ENCODE data around the gene ARID2. TPM values are rescaled to one million over a fixed set of nuclear protein-coding genes. Genes with fewer than 3 reads are reported as not detected.

The ARID2 gene
- total and polyA plus RNA-seq, 2 of the 4 experiments (the other 2 are of a cell fraction) = 5.4 to 28.1 TPM

- dilution Hi-C loops (cut with HindIII; ENCODE audit: low sequenced_read_pairs, unreplicated experiment) = no loop called here
- no peak overlapping the region for H4K5ac ChIP-seq (ENCODE audit: low read depth, low read length)
- no peak overlapping the region for H4K8ac ChIP-seq (ENCODE audit: low read depth in 2 of 2, low read length in 2 of 2)
- in situ Hi-C loops (cut with MboI; ENCODE audit: low sequenced_read_pairs) = no loop called here
- intact Hi-C loops (cut with micrococcal nuclease) = no loop called here
- no peak overlapping the region for H3K18ac ChIP-seq (ENCODE audit: low read depth, low read length)
- H2AFZ ChIP-seq (replicated peaks; ENCODE audit: low read length, poor library complexity) = no peak overlapping the region
- ChIA-PET CTCF (no interaction called here), POLR2A (ENCODE audit: unreplicated experiment) (no interaction called here)
- no peak overlapping the region for H2BK15ac ChIP-seq (ENCODE audit: low read depth, low read length)
- WGBS, 2 experiments (ENCODE audit: extremely low coverage in 2 of 2, insufficient read length in 1 of 2) = no CpG with 5 or more reads among the region's 1 CpG
- no peak overlapping the region for H2BK120ac ChIP-seq (ENCODE audit: low read depth, low read length)
- no peaks in the 10 kb centered on the region; the same call in 1 of the 2 replicates for H3K9me1 ChIP-seq (ENCODE audit: insufficient read depth, low read length)
- BruUV-seq (replicated peaks) = no TSS peak
- H3K79me1 ChIP-seq (ENCODE audit: low read depth in 1 of 2, low read length in 2 of 2) = 0 out of 4 replicates have a peak, but pooled peaks cover 2 to 8% of the 10 kb centered on the region in 2 experiments
- H3K27ac ChIP-seq (ENCODE audit: insufficient read depth, low read length) = no peak overlapping the region
- H3K36me3 ChIP-seq (ENCODE audit: control insufficient read depth, insufficient read depth, low read length) = peaks cover 12% of the 10 kb centered on the region
- H3K56ac ChIP-seq (ENCODE audit: extremely low read depth, insufficient read depth, low read length) = no peak overlapping the region
- DNase-seq (no peak), ATAC-seq (ENCODE audit: low read depth) (no peak)
- H3K4me3 ChIP-seq (ENCODE audit: insufficient read depth, low read depth, low read length) = no peak overlapping the region
- H3K4ac ChIP-seq (ENCODE audit: low read depth, low read length) = no peak overlapping the region
- no peak overlapping the region for H3K4me2 ChIP-seq (ENCODE audit: low read depth, low read length)
- H3K27me3 ChIP-seq (ENCODE audit: control insufficient read depth, insufficient read depth, low read length) = no peaks in the 10 kb centered on the region
- H3K9me3 ChIP-seq (ENCODE audit: control insufficient read depth, insufficient read depth, low read length) = no peaks in the 10 kb centered on the region
- H3K4me1 ChIP-seq (ENCODE audit: control insufficient read depth, insufficient read depth, low read length) = no peaks in the 10 kb centered on the region
- H2BK20ac ChIP-seq (ENCODE audit: low read depth, low read length) = no peak overlapping the region
- H3K14ac ChIP-seq (replicated peaks; ENCODE audit: low read depth, low read length) = no peak overlapping the region
- no peak overlapping the region for H2BK5ac ChIP-seq (ENCODE audit: low read depth, low read length, poor library complexity, severe bottlenecking)
- H2AK5ac ChIP-seq (ENCODE audit: low read depth, low read length) = no peak overlapping the region
- no peaks in the 10 kb centered on the region for H4K20me1 ChIP-seq (ENCODE audit: insufficient read depth, low read length)
- no peak overlapping the region for H3K23ac ChIP-seq (ENCODE audit: low read depth, low read length)
- H4K91ac ChIP-seq (ENCODE audit: insufficient read depth, low read depth, low read length) = no peak overlapping the region
- H2AK9ac ChIP-seq (replicated peaks; ENCODE audit: low read depth, low read length, poor library complexity) = no peak overlapping the region
- no peak for TF ChIP-seq CHD1 (IDR thresholded peaks at IDR 0.05; ENCODE audit: low read depth, low read length)
- TF ChIP-seq CEBPB (IDR thresholded peaks at IDR 0.05; ENCODE audit: low read depth, low read length) = no peak
- no peak for TF ChIP-seq RCOR1 (IDR thresholded peaks at IDR 0.05; ENCODE audit: insufficient replicate concordance, low read length)
- no peak for TF ChIP-seq POLR2A (IDR thresholded peaks at IDR 0.05; ENCODE audit: low read depth, low read length)
- TF ChIP-seq, protein P1, sequence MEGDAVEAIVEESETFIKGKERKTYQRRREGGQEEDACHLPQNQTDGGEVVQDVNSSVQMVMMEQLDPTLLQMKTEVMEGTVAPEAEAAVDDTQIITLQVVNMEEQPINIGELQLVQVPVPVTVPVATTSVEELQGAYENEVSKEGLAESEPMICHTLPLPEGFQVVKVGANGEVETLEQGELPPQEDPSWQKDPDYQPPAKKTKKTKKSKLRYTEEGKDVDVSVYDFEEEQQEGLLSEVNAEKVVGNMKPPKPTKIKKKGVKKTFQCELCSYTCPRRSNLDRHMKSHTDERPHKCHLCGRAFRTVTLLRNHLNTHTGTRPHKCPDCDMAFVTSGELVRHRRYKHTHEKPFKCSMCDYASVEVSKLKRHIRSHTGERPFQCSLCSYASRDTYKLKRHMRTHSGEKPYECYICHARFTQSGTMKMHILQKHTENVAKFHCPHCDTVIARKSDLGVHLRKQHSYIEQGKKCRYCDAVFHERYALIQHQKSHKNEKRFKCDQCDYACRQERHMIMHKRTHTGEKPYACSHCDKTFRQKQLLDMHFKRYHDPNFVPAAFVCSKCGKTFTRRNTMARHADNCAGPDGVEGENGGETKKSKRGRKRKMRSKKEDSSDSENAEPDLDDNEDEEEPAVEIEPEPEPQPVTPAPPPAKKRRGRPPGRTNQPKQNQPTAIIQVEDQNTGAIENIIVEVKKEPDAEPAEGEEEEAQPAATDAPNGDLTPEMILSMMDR (conservative IDR thresholded peaks at IDR 0.05; ENCODE audit: low read depth, low read length) = no peak
- TF ChIP-seq, protein P2, sequence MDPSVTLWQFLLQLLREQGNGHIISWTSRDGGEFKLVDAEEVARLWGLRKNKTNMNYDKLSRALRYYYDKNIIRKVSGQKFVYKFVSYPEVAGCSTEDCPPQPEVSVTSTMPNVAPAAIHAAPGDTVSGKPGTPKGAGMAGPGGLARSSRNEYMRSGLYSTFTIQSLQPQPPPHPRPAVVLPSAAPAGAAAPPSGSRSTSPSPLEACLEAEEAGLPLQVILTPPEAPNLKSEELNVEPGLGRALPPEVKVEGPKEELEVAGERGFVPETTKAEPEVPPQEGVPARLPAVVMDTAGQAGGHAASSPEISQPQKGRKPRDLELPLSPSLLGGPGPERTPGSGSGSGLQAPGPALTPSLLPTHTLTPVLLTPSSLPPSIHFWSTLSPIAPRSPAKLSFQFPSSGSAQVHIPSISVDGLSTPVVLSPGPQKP (IDR thresholded peaks at IDR 0.05; ENCODE audit: borderline replicate concordance, low read depth, low read length) = no peak
- TF ChIP-seq MXI1 (IDR thresholded peaks at IDR 0.05; ENCODE audit: borderline replicate concordance, low read depth, low read length) = no peak
- no peak for TF ChIP-seq BHLHE40 (IDR thresholded peaks at IDR 0.05; ENCODE audit: low read depth, low read length)
- TF ChIP-seq SMC3 (IDR thresholded peaks at IDR 0.05; ENCODE audit: low read depth, low read length) = no peak
- TF ChIP-seq FOS (IDR thresholded peaks at IDR 0.05; ENCODE audit: low read depth, low read length) = no peak
- TF ChIP-seq RFX5 (IDR thresholded peaks at IDR 0.05; ENCODE audit: low read depth, low read length) = no peak
- no peak for TF ChIP-seq RAD21 (IDR thresholded peaks at IDR 0.05; ENCODE audit: low read length)
- no peak for TF ChIP-seq MAZ (IDR thresholded peaks at IDR 0.05; ENCODE audit: borderline replicate concordance, low read depth, low read length)
- no peak for TF ChIP-seq MAFK (IDR thresholded peaks at IDR 0.05; ENCODE audit: low read depth, low read length)
- TF ChIP-seq NFE2L2 (IDR thresholded peaks at IDR 0.05; ENCODE audit: low read depth, low read length) = no peak
- TF ChIP-seq, protein P3, sequence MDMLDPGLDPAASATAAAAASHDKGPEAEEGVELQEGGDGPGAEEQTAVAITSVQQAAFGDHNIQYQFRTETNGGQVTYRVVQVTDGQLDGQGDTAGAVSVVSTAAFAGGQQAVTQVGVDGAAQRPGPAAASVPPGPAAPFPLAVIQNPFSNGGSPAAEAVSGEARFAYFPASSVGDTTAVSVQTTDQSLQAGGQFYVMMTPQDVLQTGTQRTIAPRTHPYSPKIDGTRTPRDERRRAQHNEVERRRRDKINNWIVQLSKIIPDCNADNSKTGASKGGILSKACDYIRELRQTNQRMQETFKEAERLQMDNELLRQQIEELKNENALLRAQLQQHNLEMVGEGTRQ (IDR thresholded peaks at IDR 0.05; ENCODE audit: low read depth, low read length) = no peak
- H3K9ac ChIP-seq (ENCODE audit: low read depth, low read length) = no peak overlapping the region
These were observed 110.4 kb downstream of the ARID2 start for GRCh38 chr12:45839917-45840316.
